Activated CD4-positive, alpha-beta T cell treated with anti-CD3 and anti-CD28 coated beads for 4 hours (primary cell): ENCODE measurements around the gene NEURL1.

Source experiments
- DNase-seq, 2 donors: peaks; one replicate each; pipeline ENCODE4 v3.0.0-alpha.2; 2020

Gene NEURL1

DNA sequence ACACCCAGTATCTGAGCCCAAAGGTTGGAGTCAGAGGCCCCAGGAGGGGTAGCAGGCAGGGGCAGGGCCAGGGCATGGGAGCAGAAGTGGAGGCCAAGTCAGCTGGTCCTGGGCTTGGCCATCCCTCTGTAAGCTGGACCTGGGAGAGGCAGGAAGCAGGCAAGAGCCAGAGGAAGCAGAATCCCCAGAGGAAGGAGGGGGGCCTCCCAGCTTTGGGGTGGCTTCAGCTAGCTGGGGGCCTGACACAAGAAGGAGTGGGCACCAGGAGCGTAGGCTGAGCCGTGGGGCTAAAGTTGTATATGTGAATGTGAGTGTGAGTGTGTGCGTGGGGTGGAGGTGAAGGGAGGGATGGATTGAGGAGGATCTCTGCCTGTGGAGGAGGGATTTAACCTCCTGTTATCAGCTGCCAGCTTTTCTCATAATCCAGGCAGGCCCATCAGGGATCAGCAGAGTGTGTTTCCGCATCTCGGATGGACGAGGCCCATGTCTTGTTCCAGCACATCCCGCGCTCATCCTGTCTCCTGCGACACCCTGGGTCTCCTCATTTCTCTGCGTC, 54.0 kb downstream of the NEURL1 start:
- DNase-seq, result no peak

GRCh38 chr10:103548006-103548405, 54.5 kb downstream of the NEURL1 start:
- DNase-seq, result no peak

- DNase-seq, result no peak
Measured at GRCh38 chr10:103548581-103549348, 55.3 kb downstream of the NEURL1 start.

DNA sequence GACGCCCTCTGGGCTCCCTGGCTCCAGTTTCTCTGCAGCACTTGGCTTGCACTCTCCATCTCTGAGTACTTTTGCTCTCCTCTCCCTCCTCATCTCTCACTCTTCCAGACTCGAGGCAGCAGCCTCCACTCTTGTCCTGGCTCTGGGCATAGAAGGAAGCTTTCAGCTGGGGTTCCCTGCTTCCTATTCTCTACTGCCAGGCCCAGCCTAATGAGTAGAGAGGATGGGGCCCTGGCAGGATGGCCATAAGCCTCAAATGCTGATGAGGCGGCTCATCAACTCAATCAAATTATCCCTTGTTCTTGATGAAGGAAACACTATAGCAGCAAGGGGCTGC, 55.8 kb downstream of the NEURL1 start:
- no peak for DNase-seq

- no peak for DNase-seq
Measured at GRCh38 chr10:103550229-103550628, 56.7 kb downstream of the NEURL1 start.

- DNase-seq, result no peak
Measured at GRCh38 chr10:103551619-103552602, 58.4 kb downstream of the NEURL1 start.

GRCh38 chr10:103552856-103553742, 59.6 kb downstream of the NEURL1 start:
- DNase-seq, result no peak

GRCh38 chr10:103553743-103554487, 60.4 kb downstream of the NEURL1 start:
- DNase-seq, result peak; percentile 18 to 22

GRCh38 chr10:103554488-103555324, 61.2 kb downstream of the NEURL1 start:
- DNase-seq, result peak in 1 of 2 donors; percentile 4

DNA sequence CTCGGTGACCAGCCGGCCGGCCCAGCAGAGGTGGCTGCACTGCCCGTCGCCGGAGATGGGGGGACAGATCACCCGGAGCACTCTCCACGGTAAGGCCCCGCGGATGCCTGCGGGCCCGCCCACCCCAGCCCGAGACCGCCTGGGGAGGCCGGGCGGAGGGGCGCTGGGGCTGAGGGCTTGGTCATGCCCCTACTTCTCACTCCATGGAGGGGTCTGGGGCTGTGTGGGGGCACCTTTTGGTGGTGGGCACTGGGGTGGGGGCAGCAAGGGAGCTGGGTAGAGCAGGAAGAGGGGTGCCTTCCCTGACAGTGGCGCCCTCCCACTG, 61.8 kb downstream of the NEURL1 start:
- no peak for DNase-seq

GRCh38 chr10:103555712-103556111, 62.2 kb downstream of the NEURL1 start:
- no peak for DNase-seq

DNA sequence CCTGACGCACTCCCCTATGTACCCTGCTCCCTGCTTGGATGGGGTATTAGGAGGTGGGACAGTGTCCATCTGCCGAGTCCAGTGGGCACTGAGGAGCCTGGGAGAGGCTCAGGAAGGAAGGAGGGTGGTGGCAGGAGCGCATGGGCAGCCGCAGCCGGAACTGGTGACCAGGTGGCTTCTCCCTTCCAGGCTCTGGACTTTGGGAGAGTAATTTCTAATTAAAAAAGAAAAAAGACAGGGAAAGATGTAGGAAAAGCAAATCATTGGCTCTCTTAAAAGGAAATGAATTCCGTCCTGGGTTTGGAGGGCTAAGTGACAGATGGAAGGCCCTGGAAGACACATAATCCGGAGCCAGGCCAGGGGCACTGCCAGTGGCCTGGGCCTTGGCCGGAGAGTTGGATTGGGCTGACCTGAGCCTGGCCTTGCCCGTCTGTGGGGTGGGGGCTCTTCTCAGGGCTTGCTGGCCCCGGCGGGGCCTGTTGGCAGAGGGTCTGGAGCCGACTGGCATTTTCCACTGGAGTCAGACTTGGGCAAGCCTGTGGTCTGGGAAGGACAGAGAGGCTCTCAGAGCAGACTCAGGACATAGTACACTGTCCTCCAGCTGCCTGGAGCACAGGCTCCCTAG, 63.0 kb downstream of the NEURL1 start:
- DNase-seq, result no peak

GRCh38 chr10:103557455-103557854, 64.0 kb downstream of the NEURL1 start:
- DNase-seq, result no peak

DNA sequence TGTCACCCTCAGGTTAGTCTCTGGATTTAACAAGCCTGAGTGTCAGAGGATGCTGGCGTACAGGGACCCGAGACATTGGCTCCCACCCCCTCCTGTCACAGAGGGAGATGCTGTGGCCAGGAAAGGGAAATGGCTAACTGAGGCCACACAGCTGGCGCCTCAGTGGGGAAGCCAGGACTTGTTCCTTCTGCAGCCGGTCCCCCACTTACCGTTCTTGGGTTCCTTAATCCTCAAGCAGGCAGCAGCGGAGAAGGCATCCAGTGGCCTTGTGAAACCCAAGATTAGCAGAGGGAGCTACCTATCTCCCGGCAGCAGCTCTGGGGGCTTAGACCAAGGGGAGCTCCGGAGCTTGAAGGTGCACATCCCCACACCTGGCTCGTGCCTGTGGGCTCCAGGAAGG, 65.4 kb downstream of the NEURL1 start:
- no peak for DNase-seq

DNA sequence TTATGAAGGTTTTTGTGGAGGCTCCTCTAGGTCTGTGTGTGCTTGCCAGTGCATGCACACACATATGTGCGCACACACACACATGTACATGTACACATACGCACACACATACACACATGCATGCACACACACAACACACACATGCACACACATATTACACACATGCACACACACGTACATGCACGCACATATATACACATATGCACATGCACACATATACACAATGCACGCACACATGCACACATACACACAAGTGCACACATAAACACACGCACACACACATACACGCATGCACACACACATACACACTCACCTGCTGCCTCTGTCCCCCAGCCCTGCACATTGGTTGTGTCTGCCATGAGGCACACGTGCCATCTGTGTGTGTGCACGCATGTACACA, 66.3 kb downstream of the NEURL1 start:
- DNase-seq, result no peak

DNA sequence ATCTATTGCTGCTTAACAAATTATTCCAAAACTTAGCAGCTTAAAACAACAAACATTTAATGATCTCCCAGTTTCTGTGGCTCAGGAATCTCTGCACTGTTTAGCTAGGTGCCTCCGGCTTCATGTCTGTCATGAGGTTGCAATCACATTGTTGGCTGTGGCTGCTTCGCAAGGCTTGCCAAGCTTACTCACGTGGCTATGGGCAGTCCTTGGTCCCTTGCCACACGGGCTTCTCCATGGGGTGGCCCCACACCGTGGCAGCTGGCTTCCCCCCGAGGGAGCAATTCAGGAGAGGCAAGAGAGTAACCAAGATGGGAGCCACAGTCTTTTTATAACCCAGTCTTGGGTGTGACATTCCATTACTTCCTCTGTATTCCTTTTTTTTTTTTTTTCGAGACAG, 67.4 kb downstream of the NEURL1 start:
- DNase-seq, result no peak

GRCh38 chr10:103562383-103562782, 68.9 kb downstream of the NEURL1 start:
- DNase-seq, result no peak

- DNase-seq, result no peak
Measured at GRCh38 chr10:103563231-103564115, 70.0 kb downstream of the NEURL1 start.

GRCh38 chr10:103564116-103564501, 70.6 kb downstream of the NEURL1 start:
- no peak for DNase-seq
